PC-9 (cell line): ENCODE data around the gene SYNGR2. TPM values are rescaled to one million over a fixed set of nuclear protein-coding genes. Genes with fewer than 3 reads are reported as not detected.

Experiments
- BruUV-seq: library from RNA; stranded (reverse); fragments of 400-500 nt; replicated peaks from 2 replicates; lab custom pipeline; 2021; lab: Mats Ljungman, UMichigan
- CTCF ChIA-PET: fragments of 300-600 bp; sonication (Branson Sonifier 250); formaldehyde crosslinking; loops from one replicate; lab custom pipeline; 2022; ENCODE audit warnings: antibody characterized with exemption; lab: Charles Lee
- POLR2A ChIA-PET: fragments of 300-600 bp; sonication (Branson Sonifier 250); formaldehyde crosslinking; loops from one replicate; lab custom pipeline; 2022; ENCODE audit warnings: antibody characterized with exemption; ENCODE audit not compliant: unreplicated experiment; lab: Charles Lee
- DNase-seq, 2 experiments: peaks; one replicate each; pipeline versions ENCODE4 v3.0.0 to v3.0.0-alpha.2; 2015 to 2022; ENCODE audit warnings: mixed read lengths in 1 of 2
- H2AFZ ChIP-seq: fragments of 200-600 bp; sonication (generic); 2 replicates; pipeline ENCODE4 v1.8.1; 2017; ENCODE audit warnings: antibody characterized with exemption
- H3F3A ChIP-seq: fragments of 200-600 bp; sonication (generic); 2 replicates; pipeline ENCODE4 v1.8.1; 2017; ENCODE audit warnings: antibody characterized with exemption, mild to moderate bottlenecking, low read depth; ENCODE audit not compliant: insufficient read depth
- H3K27ac ChIP-seq: fragments of 200-600 bp; sonication (generic); 2 replicates; pipeline ENCODE4 v1.6.1; 2016; ENCODE audit warnings: mixed run types
- H3K27me3 ChIP-seq: fragments of 200-600 bp; sonication (generic); 2 replicates; pipeline ENCODE4 v1.6.1; 2016; ENCODE audit warnings: low read depth, mixed run types; ENCODE audit not compliant: insufficient read depth
- H3K36me3 ChIP-seq: fragments of 200-600 bp; sonication (generic); 2 replicates; pipeline ENCODE4 v1.6.1; 2016; ENCODE audit warnings: low read depth, mixed run types
- H3K4me1 ChIP-seq: fragments of 200-600 bp; sonication (generic); replicated peaks from 2 replicates; pipeline ENCODE4 v1.6.1; 2016; ENCODE audit warnings: mixed run types; ENCODE audit not compliant: insufficient read depth
- H3K4me2 ChIP-seq: fragments of 200-600 bp; sonication (generic); 2 replicates; pipeline ENCODE4 v1.6.1; 2017; ENCODE audit warnings: mixed run types
- H3K4me3 ChIP-seq: fragments of 200-600 bp; sonication (generic); 2 replicates; pipeline ENCODE4 v1.6.1; 2016; ENCODE audit warnings: mixed run types
- H3K79me2 ChIP-seq: fragments of 200-600 bp; sonication (generic); 2 replicates; pipeline ENCODE4 v1.6.1; 2017; ENCODE audit warnings: low read depth, mixed run types
- H3K9me2 ChIP-seq: fragments of 200-600 bp; sonication (generic); 2 replicates; pipeline ENCODE4 v1.8.1; 2017; ENCODE audit warnings: mild to moderate bottlenecking; ENCODE audit not compliant: insufficient read depth
- H3K9me3 ChIP-seq: fragments of 200-600 bp; sonication (generic); 2 replicates; pipeline ENCODE4 v1.8.1; 2016; ENCODE audit warnings: low read depth; ENCODE audit not compliant: insufficient read depth
- H4K20me1 ChIP-seq: fragments of 200-600 bp; sonication (generic); 2 replicates; pipeline ENCODE4 v1.8.1; 2017; ENCODE audit not compliant: insufficient read depth
- CTCF ChIP-seq: fragments of 200-600 bp; sonication (generic); conservative IDR thresholded peaks from 2 replicates; pipeline ENCODE4 v1.6.1; 2017; ENCODE audit warnings: mixed run types, antibody characterized with exemption, mild to moderate bottlenecking, moderate library complexity
- EZH2 ChIP-seq: fragments of 200-600 bp; sonication (generic); IDR thresholded peaks from 2 replicates; pipeline ENCODE4 v1.8.0; 2017; ENCODE audit warnings: antibody characterized with exemption, low read depth
- intact Hi-C: fragments of 100-400 bp; cut with micrococcal nuclease; formaldehyde crosslinking; loops from one replicate; pipeline ENCODE4 v1.10.0; 2022; ENCODE audit not compliant: unreplicated experiment
- total RNA-seq: library from RNA; stranded (reverse); gene quantifications from 2 replicates; pipeline ENCODE4 v1.2.3, GENCODE V29; 2021

The SYNGR2 gene
- total RNA-seq, 1 experiment from 2014 or later, result 91.9 TPM

DNA sequence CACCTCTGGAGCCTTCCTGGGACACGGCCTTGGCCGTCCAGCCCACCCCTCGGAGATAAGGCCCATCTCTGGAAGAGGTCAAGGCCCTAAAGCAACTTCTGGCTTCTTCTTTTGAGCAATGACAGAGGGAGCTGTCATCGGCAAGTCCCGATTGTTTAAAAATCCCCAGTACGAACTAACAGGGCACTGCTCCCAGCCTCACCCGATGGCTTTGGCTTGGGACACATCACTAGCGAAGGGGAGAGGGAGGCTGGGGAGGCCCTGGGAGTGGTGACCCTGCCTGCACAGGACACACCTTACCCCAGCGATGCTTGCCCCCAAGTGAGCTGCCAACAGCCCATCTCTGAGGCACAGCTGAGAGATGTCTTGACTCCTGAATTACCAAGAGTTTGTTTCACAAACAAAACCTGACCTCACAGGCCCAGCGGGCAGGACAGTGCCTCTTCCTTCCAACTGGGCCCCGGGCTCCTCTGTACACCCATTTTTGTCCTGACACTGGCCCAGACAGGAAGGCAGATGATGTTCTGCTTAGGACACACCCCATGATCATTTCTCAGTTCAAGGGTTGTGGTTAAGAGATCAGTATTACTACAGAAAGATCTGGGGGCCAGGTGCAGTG lies 4.8 kb downstream of the SYNGR2 start:
- TF ChIP-seq EZH2 (no peak), CTCF (no peak)
- no peak for DNase-seq
- Histone ChIP-seq H3K36me3 (no peaks in the 10 kb centered on the region), H3K4me3 (no peak overlapping the region), H3K79me2 (0 out of 2 replicates have a peak, but pooled peaks cover 6% of the 10 kb centered on the region), H2AFZ (no peak overlapping the region), H3K4me1 (peaks cover 10% of the 10 kb centered on the region; the same call in 1 of the 2 replicates), H3F3A (peaks cover 23% of the 10 kb centered on the region), H4K20me1 (peaks cover 7% of the 10 kb centered on the region; the same call in 1 of the 2 replicates), H3K4me2 (no peak overlapping the region), H3K9me2 (no peaks in the 10 kb centered on the region), H3K27me3 (no peaks in the 10 kb centered on the region), H3K27ac (no peak overlapping the region), H3K9me3 (no peaks in the 10 kb centered on the region)
- intact Hi-C loops, result no loop called here
- POLR2A ChIA-PET, result no interaction called here
- CTCF ChIA-PET, result interaction anchor here (1.3 kb wide), 1 partner anchor 28 kb away, joined by 6 read pairs; no protein-coding TSS in a partner anchor
- no TSS peak for BruUV-seq

GRCh38 chr17:78174346-78174869 lies 6.0 kb downstream of the SYNGR2 start:
- Histone ChIP-seq H2AFZ (no peak overlapping the region), H3K9me2 (no peaks in the 10 kb centered on the region)
- CTCF ChIA-PET, result interaction anchor here (0.6 to 1.8 kb wide), 8 partner anchors 13 to 235 kb away, joined by 3 to 17 read pairs (median 6); partner anchors contain the start of genes AFMID, TK1 and TMEM235

More at GRCh38 chr17:78174346-78174869, 6.0 kb downstream of the SYNGR2 start:
- POLR2A ChIA-PET, result interaction anchor here (0.6 to 1.1 kb wide), 5 partner anchors 12 to 854 kb away, joined by 4 to 12 read pairs (median 7); partner anchors contain the start of genes AFMID and TK1
- intact Hi-C loops, result loop anchor here (1.0 to 2.0 kb wide), 3 partner anchors 46 to 76 kb away; partner anchors contain the start of gene TMC6
- Histone ChIP-seq H3K4me2 (no peak overlapping the region), H3K4me3 (no peak overlapping the region), H3K27ac (0 out of 2 replicates have a peak overlapping the region, but pooled peaks have one; percentile 16), H3F3A (peaks cover 23% of the 10 kb centered on the region), H3K9me3 (no peaks in the 10 kb centered on the region), H3K4me1 (peaks cover 10% of the 10 kb centered on the region; the same call in 1 of the 2 replicates), H3K27me3 (no peaks in the 10 kb centered on the region), H4K20me1 (peaks cover 6% of the 10 kb centered on the region; the same call in 1 of the 2 replicates), H3K79me2 (0 out of 2 replicates have a peak, but pooled peaks cover 6% of the 10 kb centered on the region), H3K36me3 (no peaks in the 10 kb centered on the region)
- BruUV-seq, result TSS peak; percentile 10
- peak; percentile 48 to 93 for DNase-seq
- TF ChIP-seq CTCF, result peak; percentile 29; the same call in 1 of the 2 replicates
- TF ChIP-seq EZH2, result no peak
